Naive thymus-derived CD8-positive, alpha-beta T cell (primary cell): ENCODE results near the gene POLR1G. TPM values are rescaled to one million over a fixed set of nuclear protein-coding genes. Genes with fewer than 3 reads are reported as not detected.

Source experiments
- ATAC-seq, 2 donors: fragments of 150-1000 bp; cut with Tn5 transposase in 1 of 2; sonication (Bioruptor Pico), chemical (Tn5 transposase) in 1 of 2; 1 replicate in 1 of 2; 2 replicates in 1 of 2; pipeline ENCODE4 v1.10.0; 2021; ENCODE audit warnings: mild to moderate bottlenecking in 2 of 2, moderate library complexity in 2 of 2
- POLR2A ChIA-PET: fragments of 350-600 bp; sonication (Branson Sonifier 250); formaldehyde crosslinking; loops from one replicate; lab custom pipeline; 2021; ENCODE audit warnings: antibody characterized with exemption; lab: Charles Lee
- DNase-seq, 10 donors: peaks; one replicate each; pipeline versions ENCODE4 v3.0.0 to v3.0.0-alpha.2; 2020 to 2022
- H3K27ac Mint-ChIP-seq, 10 donors: one replicate each; pipeline ENCODE4 v1.8.0; 2020 to 2022; ENCODE audit warnings: mild to moderate bottlenecking in 10 of 10, mixed read lengths in 10 of 10, moderate library complexity in 4 of 10, inconsistent platforms in 1 of 10
- H3K27me3 Mint-ChIP-seq, 5 donors: one replicate each; pipeline ENCODE4 v1.8.0; 2021 to 2022; ENCODE audit warnings: mixed read lengths in 5 of 5
- H3K36me3 Mint-ChIP-seq, 3 donors: one replicate each; pipeline ENCODE4 v1.8.0; 2020 to 2022; ENCODE audit warnings: mixed read lengths in 3 of 3, mild to moderate bottlenecking in 2 of 3, inconsistent platforms in 1 of 3
- H3K4me1 Mint-ChIP-seq, 4 donors: one replicate each; pipeline ENCODE4 v1.8.0; 2021 to 2022; ENCODE audit warnings: mixed read lengths in 4 of 4
- H3K4me3 Mint-ChIP-seq, 10 donors: one replicate each; pipeline ENCODE4 v1.8.0; 2020 to 2022; ENCODE audit warnings: mild to moderate bottlenecking in 10 of 10, mixed read lengths in 10 of 10, moderate library complexity in 6 of 10, inconsistent platforms in 1 of 10
- H3K9me3 Mint-ChIP-seq, 9 donors: one replicate each; pipeline ENCODE4 v1.8.0; 2020 to 2022; ENCODE audit warnings: mixed read lengths in 9 of 9, mild to moderate bottlenecking in 3 of 9, inconsistent platforms in 1 of 9, moderate library complexity in 1 of 9
- polyA plus RNA-seq, 3 donors: library from polyadenylated mRNA; unstranded; fragments of 300-500 nt; fragmentation: Illumina TruSeq; gene quantifications; one replicate each; pipeline ENCODE4 v1.2.3, GENCODE V29; 2021
- total RNA-seq, 8 experiments: library from RNA in 2 of 8; stranded (reverse) in 2 of 8; gene quantifications; one replicate each; pipeline ENCODE4 v1.2.3 and lab custom pipeline; 2021 to 2026

The POLR1G gene
- total RNA-seq (1 to 10 TPM; 3.3 to 3.4 TPM), polyA plus RNA-seq (1 to 10 TPM; 2.4 to 7.4 (median 4.4) TPM), total RNA-seq (lab: John Stamatoyannopoulos, UW) (2.7 to 77.5 (median 7.2) reads per million in 6 experiments)

- POLR2A ChIA-PET = interaction anchor here (0.6 to 1.2 kb wide), 5 partner anchors 8 to 451 kb away, joined by 3 to 7 read pairs (median 3); partner anchors contain the start of gene CLPTM1
- Mint-ChIP-seq H3K4me3 (peak within 1 kb of the TSS; percentile 92 to 100 (median 94)), H3K27me3 (peaks cover 12 to 39% (median 21%) of the 10 kb centered on the region in 5 donors), H3K36me3 (peaks cover 0 to 7% (median 0%) of the 10 kb centered on the region in 3 donors), H3K9me3 (no peaks in the 10 kb centered on the region), H3K4me1 (peaks cover 23 to 52% (median 46%) of the 10 kb centered on the region in 4 donors), H3K27ac (peak within 1 kb of the TSS; percentile 86 to 98 (median 96))
- peak; percentile 78 to 82 for ATAC-seq
- DNase-seq = peak; percentile 54 to 89 (median 69)
These were observed at the start of gene POLR1G for GRCh38 chr19:45406226-45407090. Gene POLR1G (plus strand): TSS chr19:45406644. CDS start chr19:45406697, 53 bp downstream.

GRCh38 chr19:45356760-45357444 lies 49.5 kb upstream of the POLR1G start:
- Mint-ChIP-seq H3K36me3 (peaks cover 0 to 54% (median 14%) of the 10 kb centered on the region in 3 donors), H3K4me1 (peaks cover 0 to 4% (median under 1%) of the 10 kb centered on the region in 4 donors), H3K9me3 (no peaks in the 10 kb centered on the region), H3K4me3 (no peak overlapping the region), H3K27me3 (no peaks in the 10 kb centered on the region), H3K27ac (no peak overlapping the region)
- DNase-seq = no peak
- POLR2A ChIA-PET = no interaction called here
- ATAC-seq = no peak

DNA sequence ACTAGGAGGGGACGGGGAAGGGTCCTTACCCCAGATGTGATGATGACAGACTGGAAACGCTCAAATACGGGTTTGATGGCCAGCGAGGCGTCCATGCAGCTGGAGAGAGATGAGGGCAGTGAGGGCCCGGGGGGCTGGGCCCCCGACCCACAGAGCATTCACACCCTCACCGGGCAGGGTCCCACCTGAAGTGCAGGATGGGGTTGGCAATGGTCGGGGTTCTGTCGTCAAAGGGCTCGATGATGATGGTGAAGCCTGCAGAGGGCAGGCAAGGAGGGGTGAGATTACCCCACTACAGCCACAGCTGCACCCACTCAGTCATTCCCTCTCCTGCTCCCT lies 49.0 kb upstream of the POLR1G start:
- no peak overlapping the region for H3K4me3 Mint-ChIP-seq
- no peaks in the 10 kb centered on the region for H3K9me3 Mint-ChIP-seq
- DNase-seq = no peak
- peaks cover 0 to 57% (median 14%) of the 10 kb centered on the region in 3 donors for H3K36me3 Mint-ChIP-seq
- POLR2A ChIA-PET = no interaction called here
- peaks cover 0 to 5% (median under 1%) of the 10 kb centered on the region in 4 donors for H3K4me1 Mint-ChIP-seq
- peak overlapping the region in 1 of 10 donors; percentile 78 for H3K27ac Mint-ChIP-seq
- no peaks in the 10 kb centered on the region for H3K27me3 Mint-ChIP-seq
- ATAC-seq = no peak

- POLR2A ChIA-PET = no interaction called here
- Mint-ChIP-seq H3K27me3 (no peaks in the 10 kb centered on the region), H3K4me1 (peaks cover 0 to 5% (median under 1%) of the 10 kb centered on the region in 4 donors), H3K27ac (peak overlapping the region in 2 of 10 donors; percentile 15 to 76), H3K36me3 (peaks cover 0 to 51% (median 14%) of the 10 kb centered on the region in 3 donors), H3K9me3 (no peaks in the 10 kb centered on the region), H3K4me3 (no peak overlapping the region)
- ATAC-seq (no peak), DNase-seq (no peak)
These were observed 48.1 kb upstream of the POLR1G start for GRCh38 chr19:45358213-45358792.

DNA sequence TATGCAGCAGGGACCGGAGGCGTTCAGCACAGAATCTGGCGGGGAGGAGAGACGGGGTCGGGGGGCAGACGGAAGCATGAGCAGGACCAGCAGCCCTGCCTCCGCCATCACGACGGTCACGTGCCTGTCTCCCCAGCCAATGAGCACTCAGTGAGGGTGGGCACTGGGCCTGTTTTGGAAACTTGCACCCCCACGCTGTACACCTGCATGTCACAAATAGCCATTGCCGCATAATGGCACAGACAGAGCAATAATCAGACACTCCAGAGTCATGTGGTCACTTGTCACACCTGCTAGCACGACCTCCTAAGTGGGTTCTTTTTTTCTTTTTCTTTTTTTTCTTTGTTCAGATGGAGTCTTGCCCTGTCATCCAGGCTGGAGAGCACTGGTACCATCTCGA lies 44.8 kb upstream of the POLR1G start:
- H3K9me3 Mint-ChIP-seq = no peaks in the 10 kb centered on the region
- POLR2A ChIA-PET = no interaction called here
- no peaks in the 10 kb centered on the region for H3K27me3 Mint-ChIP-seq
- peaks cover 0 to 40% (median 8%) of the 10 kb centered on the region in 3 donors for H3K36me3 Mint-ChIP-seq
- peak overlapping the region in 2 of 10 donors; percentile 28 to 53 for H3K27ac Mint-ChIP-seq
- no peak for DNase-seq
- no peak overlapping the region for H3K4me3 Mint-ChIP-seq
- peaks cover 0 to 1% (median under 1%) of the 10 kb centered on the region in 4 donors for H3K4me1 Mint-ChIP-seq
- ATAC-seq = no peak

DNA sequence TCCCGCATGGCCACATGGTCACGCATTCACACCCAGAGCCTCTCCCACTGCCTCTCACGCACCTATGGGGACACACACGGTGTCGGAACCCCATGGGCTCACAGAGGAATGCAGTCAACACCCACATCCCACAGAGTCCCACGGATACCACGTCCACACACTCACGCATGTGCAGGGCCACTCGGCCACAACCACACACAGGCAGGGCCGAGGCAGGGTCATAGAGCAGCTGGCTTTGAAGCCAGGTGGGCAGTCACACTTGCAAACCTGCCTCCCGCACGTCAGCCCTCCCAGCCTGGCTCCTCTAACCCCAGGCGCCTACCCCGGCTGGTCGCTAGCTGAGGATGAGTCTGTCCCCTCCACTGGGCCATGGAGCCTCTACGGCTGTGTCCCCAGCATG lies 44.2 kb upstream of the POLR1G start:
- H3K27me3 Mint-ChIP-seq = no peaks in the 10 kb centered on the region
- H3K36me3 Mint-ChIP-seq = peaks cover 0 to 38% (median 4%) of the 10 kb centered on the region in 3 donors
- H3K4me1 Mint-ChIP-seq = peaks cover 0 to 1% (median under 1%) of the 10 kb centered on the region in 4 donors
- H3K9me3 Mint-ChIP-seq = no peaks in the 10 kb centered on the region
- DNase-seq = no peak
- POLR2A ChIA-PET = no interaction called here
- H3K27ac Mint-ChIP-seq = peak overlapping the region in 2 of 10 donors; percentile 28 to 38
- ATAC-seq = no peak
- H3K4me3 Mint-ChIP-seq = no peak overlapping the region

- H3K4me3 Mint-ChIP-seq = no peak overlapping the region
These were observed 42.5 kb upstream of the POLR1G start for GRCh38 chr19:45363861-45364459.

GRCh38 chr19:45364696-45365095 lies 41.7 kb upstream of the POLR1G start:
- POLR2A ChIA-PET = no interaction called here
- ATAC-seq (no peak), DNase-seq (no peak)
- Mint-ChIP-seq H3K27ac (peak overlapping the region in 1 of 10 donors; percentile 15), H3K27me3 (no peaks in the 10 kb centered on the region), H3K4me1 (peaks cover 0 to 19% (median 12%) of the 10 kb centered on the region in 4 donors), H3K36me3 (peaks cover 0 to 19% (median 2%) of the 10 kb centered on the region in 3 donors), H3K4me3 (no peak overlapping the region), H3K9me3 (no peaks in the 10 kb centered on the region)

More at GRCh38 chr19:45363861-45364459, 42.5 kb upstream of the POLR1G start:
- ATAC-seq (no peak), DNase-seq (no peak)
- Mint-ChIP-seq H3K27me3 (no peaks in the 10 kb centered on the region), H3K36me3 (peaks cover 0 to 26% (median 3%) of the 10 kb centered on the region in 3 donors), H3K27ac (no peak overlapping the region), H3K4me1 (peaks cover 0 to 14% (median 8%) of the 10 kb centered on the region in 4 donors), H3K9me3 (no peaks in the 10 kb centered on the region)
- POLR2A ChIA-PET = interaction anchor here (0.7 kb wide), 1 partner anchor 1103 kb away, joined by 3 read pairs; no protein-coding TSS in a partner anchor

DNA sequence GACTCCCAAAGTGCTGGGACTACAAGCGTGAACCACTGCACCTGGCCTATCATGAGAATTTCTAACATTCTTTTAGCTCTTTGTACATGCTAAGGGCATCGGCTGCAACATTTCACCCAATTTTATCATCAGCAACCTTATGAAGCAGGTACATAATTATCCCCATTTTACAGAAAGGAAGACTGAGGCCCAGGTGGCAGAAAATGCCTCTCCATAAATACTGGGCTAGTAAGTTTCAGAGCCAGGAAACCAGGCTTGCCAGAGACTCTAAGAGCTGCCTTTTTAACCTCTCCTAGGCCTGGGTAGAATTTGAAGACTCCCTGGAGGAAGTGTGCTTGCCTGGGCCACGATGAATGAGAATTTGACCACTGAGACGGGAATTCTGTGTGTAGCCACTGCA lies 38.3 kb upstream of the POLR1G start:
- H3K36me3 Mint-ChIP-seq = peaks cover 0 to 7% (median 0%) of the 10 kb centered on the region in 3 donors
- peak overlapping the region in 2 of 10 donors; percentile 38 to 58 for H3K27ac Mint-ChIP-seq
- ATAC-seq = no peak
- POLR2A ChIA-PET = no interaction called here
- peaks cover 1 to 29% (median 18%) of the 10 kb centered on the region in 4 donors for H3K4me1 Mint-ChIP-seq
- peak overlapping the region in 6 of 10 donors; percentile 15 to 51 (median 44) for H3K4me3 Mint-ChIP-seq
- H3K9me3 Mint-ChIP-seq = no peaks in the 10 kb centered on the region
- H3K27me3 Mint-ChIP-seq = peaks cover 0 to 1% (median 0%) of the 10 kb centered on the region in 5 donors
- no peak for DNase-seq

DNA sequence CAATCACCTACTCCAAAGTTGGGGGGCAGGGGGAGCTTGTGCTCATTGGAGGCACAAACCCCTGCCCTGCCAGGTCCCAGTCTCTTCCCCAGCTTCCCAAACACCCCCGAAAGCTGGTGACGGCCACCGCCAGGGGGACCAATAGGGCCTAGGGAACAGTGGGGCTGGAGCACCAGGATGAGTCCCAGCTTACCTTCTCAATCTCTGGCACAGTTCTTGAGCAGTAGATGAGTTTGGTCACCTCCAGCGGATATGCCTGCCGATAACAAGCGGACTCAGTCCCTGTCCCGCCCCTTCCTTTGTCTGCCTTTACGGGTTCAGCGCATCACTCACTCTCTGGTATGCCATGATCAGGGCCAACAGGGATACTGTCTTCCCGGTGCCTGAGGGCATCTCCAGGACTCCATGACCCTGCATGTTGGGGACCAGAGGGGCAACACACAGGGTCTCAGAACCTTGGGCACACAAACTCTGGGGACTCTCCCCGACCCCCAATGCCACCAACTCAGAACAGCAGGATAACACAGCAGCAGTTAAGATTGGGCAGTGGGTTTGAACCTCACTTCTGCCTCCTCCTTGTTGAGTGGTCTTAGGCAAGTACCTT lies 37.6 kb upstream of the POLR1G start:
- peak overlapping the region in 2 of 10 donors; percentile 36 to 37 for H3K27ac Mint-ChIP-seq
- no peaks in the 10 kb centered on the region for H3K9me3 Mint-ChIP-seq
- H3K4me3 Mint-ChIP-seq = peak overlapping the region in 9 of 10 donors; percentile 42 to 96 (median 67)
- POLR2A ChIA-PET = no interaction called here
- ATAC-seq (no peak), DNase-seq (no peak)
- peaks cover 0 to 1% (median 0%) of the 10 kb centered on the region in 5 donors for H3K27me3 Mint-ChIP-seq
- H3K36me3 Mint-ChIP-seq = peaks cover 0 to 7% (median 0%) of the 10 kb centered on the region in 3 donors
- H3K4me1 Mint-ChIP-seq = peaks cover 1 to 29% (median 18%) of the 10 kb centered on the region in 4 donors

DNA sequence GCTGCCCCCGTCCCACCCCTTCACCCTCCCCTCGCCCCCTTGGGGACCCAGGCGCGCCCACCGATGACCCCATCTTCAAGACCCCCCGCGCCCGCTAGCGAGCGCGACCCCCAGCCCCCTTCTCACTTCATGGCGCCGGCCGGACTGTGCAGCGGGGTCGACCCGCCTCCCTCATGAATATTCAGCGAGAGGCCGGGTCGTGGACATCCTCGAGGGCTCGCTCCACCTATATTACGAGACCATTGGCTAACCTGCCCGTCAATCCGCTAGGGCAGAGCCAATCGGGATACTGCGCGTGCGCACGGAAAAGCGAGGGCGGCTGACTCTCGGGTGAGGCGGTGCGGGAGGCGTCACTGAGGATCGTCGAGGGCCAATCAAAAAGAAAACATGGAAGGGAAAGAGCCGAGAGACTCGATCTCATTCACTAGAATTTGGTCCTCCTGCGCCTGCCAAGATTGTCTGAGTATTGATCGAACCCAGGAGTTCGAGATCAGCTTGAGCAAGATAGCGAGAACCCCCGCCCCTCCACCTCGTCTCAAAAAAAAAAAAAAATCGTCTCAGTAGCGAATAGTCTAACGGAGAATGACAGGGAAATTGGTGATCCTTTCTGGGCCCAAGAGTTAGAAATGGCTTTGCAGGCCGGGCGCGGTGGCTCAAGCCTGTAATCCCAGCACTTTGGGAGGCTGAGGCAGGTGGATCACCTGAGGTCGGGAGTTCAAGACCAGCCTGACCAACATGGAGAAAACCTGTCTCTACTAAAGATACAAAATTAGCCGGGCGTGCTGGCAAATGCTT lies 35.8 kb upstream of the POLR1G start, which contains the start of gene ERCC2:
Gene ERCC2 (minus strand): TSS at position 164 of the 795 bp plus-strand sequence. CDS start 33 bp downstream, at position 131.
- Mint-ChIP-seq H3K4me3 (peak within 1 kb of the TSS; percentile 75 to 98 (median 96)), H3K4me1 (peaks cover 1 to 29% (median 18%) of the 10 kb centered on the region in 4 donors), H3K9me3 (no peaks in the 10 kb centered on the region), H3K27ac (peak within 1 kb of the TSS; percentile 97 to 99 (median 98)), H3K36me3 (no peaks in the 10 kb centered on the region), H3K27me3 (peaks cover 0 to 2% (median 0%) of the 10 kb centered on the region in 5 donors)
- DNase-seq (peak; percentile 97 to 100 (median 100)), ATAC-seq (peak; percentile 98 to 99)
- POLR2A ChIA-PET = interaction anchor here (1.0 kb wide), 1 partner anchor 278 kb away, joined by 3 read pairs; the partner anchor contains the start of gene PPP1R37
